ENCODE measurements around the gene ELP4.

ELP4 gene

GRCh38 chr11:31796499-31797189, 287.1 kb downstream of the ELP4 start:
- H3K27me3 ChIP-seq (replicated peaks in 2 of 5; ENCODE audit: control insufficient read depth in 4 of 5, insufficient read depth in 5 of 5, low read length in 4 of 5): peaks cover 31 to 89% (median 54%) of the 10 kb centered on the region in 5 experiments
- 13% methylated on average over 18 of the region's 19 CpGs for WGBS (ENCODE audit: insufficient coverage)
- no peaks in the 10 kb centered on the region for H3K36me3 ChIP-seq (ENCODE audit: control insufficient read depth in 4 of 4, insufficient read depth in 4 of 4, low read length in 3 of 4)
- peaks cover 0 to 5% (median 0%) of the 10 kb centered on the region in 5 experiments for H3K9me3 ChIP-seq (ENCODE audit: control extremely low read depth in 1 of 5, control insufficient read depth in 4 of 5, insufficient read depth in 2 of 5, low read depth in 1 of 5, low read length in 4 of 5)
- peaks cover 0 to 14% (median 11%) of the 10 kb centered on the region in 4 experiments for H3K4me1 ChIP-seq (ENCODE audit: control extremely low read depth in 1 of 4, control insufficient read depth in 4 of 4, insufficient read depth in 4 of 4, low read length in 3 of 4)
- no peak overlapping the region for H3K27ac ChIP-seq (ENCODE audit: insufficient read depth in 1 of 2, low read depth in 1 of 2, low read length in 2 of 2, poor library complexity in 1 of 2, severe bottlenecking in 2 of 2)
- CTCF ChIA-PET: no interaction called here
- DNase-seq: peak in 1 of 3 donors; percentile 2
- H3K4me3 ChIP-seq (ENCODE audit: control insufficient read depth in 1 of 7, extremely low read depth in 1 of 7, insufficient read depth in 4 of 7, low read depth in 2 of 7, low read length in 6 of 7): no peak overlapping the region
- POLR2A ChIA-PET: no interaction called here

- no peak overlapping the region for H3K4me3 ChIP-seq (ENCODE audit: control insufficient read depth in 1 of 7, extremely low read depth in 1 of 7, insufficient read depth in 4 of 7, low read depth in 2 of 7, low read length in 6 of 7)
- H3K9me3 ChIP-seq (ENCODE audit: control extremely low read depth in 1 of 5, control insufficient read depth in 4 of 5, insufficient read depth in 2 of 5, low read depth in 1 of 5, low read length in 4 of 5): peaks cover 0 to 5% (median 0%) of the 10 kb centered on the region in 5 experiments
- H3K27me3 ChIP-seq (replicated peaks in 2 of 5; ENCODE audit: control insufficient read depth in 4 of 5, insufficient read depth in 5 of 5, low read length in 4 of 5): peaks cover 32 to 95% (median 56%) of the 10 kb centered on the region in 5 experiments
- no peak overlapping the region for H3K27ac ChIP-seq (ENCODE audit: insufficient read depth in 1 of 2, low read depth in 1 of 2, low read length in 2 of 2, poor library complexity in 1 of 2, severe bottlenecking in 2 of 2)
- 9% methylated on average over 19 of the region's 31 CpGs for WGBS (ENCODE audit: insufficient coverage)
- peak in 1 of 3 donors; percentile 10 for DNase-seq
- peaks cover 0 to 14% (median 11%) of the 10 kb centered on the region in 4 experiments for H3K4me1 ChIP-seq (ENCODE audit: control extremely low read depth in 1 of 4, control insufficient read depth in 4 of 4, insufficient read depth in 4 of 4, low read length in 3 of 4)
- ChIA-PET POLR2A (no interaction called here), CTCF (interaction anchor here (1.4 kb wide), 1 partner anchor 10 kb away, joined by 5 read pairs; no protein-coding TSS in a partner anchor)
- no peaks in the 10 kb centered on the region for H3K36me3 ChIP-seq (ENCODE audit: control insufficient read depth in 4 of 4, insufficient read depth in 4 of 4, low read length in 3 of 4)
Measured at GRCh38 chr11:31797190-31798056, 287.9 kb downstream of the ELP4 start.

DNA sequence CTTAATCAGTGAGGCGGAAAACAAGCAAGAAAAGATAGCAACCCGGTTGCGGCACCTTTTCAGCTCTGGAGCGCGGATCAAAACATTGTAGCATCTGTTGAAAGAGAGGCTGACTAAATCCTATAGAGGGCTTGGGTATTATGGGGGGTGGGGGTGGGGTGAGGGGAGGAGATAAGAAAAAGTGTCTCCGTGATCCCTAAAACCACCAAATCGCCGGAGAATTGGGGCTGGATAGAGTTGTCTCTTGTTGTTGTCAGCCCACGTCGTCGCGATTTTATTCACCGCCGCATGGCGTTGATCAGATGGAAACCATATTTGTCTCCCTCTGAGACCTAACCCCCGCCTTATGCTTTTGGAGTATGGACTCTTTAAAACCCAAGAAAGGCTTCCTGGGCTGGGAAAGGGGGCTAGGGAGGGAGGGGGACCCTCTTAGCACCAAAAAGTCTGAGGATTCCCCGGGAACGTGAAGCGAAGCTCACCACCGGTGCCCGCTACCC, 288.5 kb downstream of the ELP4 start:
- ChIA-PET POLR2A (no interaction called here), CTCF (interaction anchor here (1.0 to 1.7 kb wide), 4 partner anchors 9 to 26 kb away, joined by 3 to 7 read pairs (median 5); no protein-coding TSS in a partner anchor)
- Histone ChIP-seq H3K4me3 (ENCODE audit: control insufficient read depth in 1 of 7, extremely low read depth in 1 of 7, insufficient read depth in 4 of 7, low read depth in 2 of 7, low read length in 6 of 7) (peak overlapping the region in 2 of 7 experiments; percentile 11 to 19), H3K9me3 (ENCODE audit: control extremely low read depth in 1 of 5, control insufficient read depth in 4 of 5, insufficient read depth in 2 of 5, low read depth in 1 of 5, low read length in 4 of 5) (peaks cover 0 to 8% (median 0%) of the 10 kb centered on the region in 5 experiments), H3K36me3 (ENCODE audit: control insufficient read depth in 4 of 4, insufficient read depth in 4 of 4, low read length in 3 of 4) (no peaks in the 10 kb centered on the region), H3K4me1 (ENCODE audit: control extremely low read depth in 1 of 4, control insufficient read depth in 4 of 4, insufficient read depth in 4 of 4, low read length in 3 of 4) (peaks cover 0 to 16% (median 12%) of the 10 kb centered on the region in 4 experiments), H3K27me3 (replicated peaks in 2 of 5; ENCODE audit: control insufficient read depth in 4 of 5, insufficient read depth in 5 of 5, low read length in 4 of 5) (peaks cover 36 to 98% (median 63%) of the 10 kb centered on the region in 5 experiments), H3K27ac (ENCODE audit: insufficient read depth in 1 of 2, low read depth in 1 of 2, low read length in 2 of 2, poor library complexity in 1 of 2, severe bottlenecking in 2 of 2) (no peak overlapping the region)
- DNase-seq: peak in 2 of 3 donors; percentile 17 to 21
- WGBS (ENCODE audit: insufficient coverage): 13% methylated on average over 12 of the region's 21 CpGs

DNA sequence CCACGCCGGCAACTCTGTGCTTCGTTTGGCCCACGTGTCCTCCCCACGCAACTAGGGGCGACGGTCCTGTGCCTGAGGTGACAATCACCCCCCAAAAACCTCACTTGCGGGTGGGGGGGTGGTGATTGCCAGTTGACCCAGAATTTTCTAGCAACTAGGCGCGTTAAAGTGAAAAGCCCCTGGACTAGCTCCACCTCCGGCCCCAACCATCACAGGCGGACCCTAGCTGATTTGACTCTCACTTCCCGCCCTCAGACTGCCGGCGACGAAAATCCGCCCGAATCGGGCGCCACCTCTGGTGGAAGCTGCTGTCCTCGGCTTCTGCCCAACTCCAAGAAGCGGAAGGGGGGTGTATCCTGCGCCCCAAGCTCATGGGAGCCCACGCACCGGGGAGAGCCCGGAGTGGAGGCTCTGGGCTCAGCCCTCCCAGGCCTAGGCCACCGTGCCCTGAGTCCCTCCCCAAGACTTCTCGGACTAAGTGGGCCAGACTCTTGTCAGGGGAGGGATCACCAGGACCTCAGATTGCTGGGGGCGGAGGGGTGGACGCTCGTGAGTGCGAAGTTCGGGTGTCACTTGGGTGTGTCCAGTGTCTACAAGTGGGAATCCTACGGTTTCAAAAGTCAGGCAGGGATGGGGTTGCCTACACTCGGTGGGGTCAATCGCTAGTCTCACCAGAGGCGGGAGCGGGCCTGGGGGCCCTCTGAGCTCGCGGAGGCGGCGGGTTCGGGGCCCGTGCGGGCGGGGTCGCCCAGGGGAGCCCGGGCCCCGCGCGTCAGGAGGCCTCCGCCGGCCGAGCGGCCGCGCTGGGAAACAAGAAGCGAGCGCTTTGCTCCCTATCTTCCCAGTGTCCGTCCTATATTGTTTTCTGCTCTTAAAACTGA, 289.2 kb downstream of the ELP4 start:
- H3K4me3 ChIP-seq (ENCODE audit: control insufficient read depth in 1 of 7, extremely low read depth in 1 of 7, insufficient read depth in 4 of 7, low read depth in 2 of 7, low read length in 6 of 7): peak overlapping the region in 2 of 7 experiments; percentile 11 to 19
- 3% methylated on average over 51 of the region's 60 CpGs for WGBS (ENCODE audit: insufficient coverage)
- POLR2A ChIA-PET: no interaction called here

DNA sequence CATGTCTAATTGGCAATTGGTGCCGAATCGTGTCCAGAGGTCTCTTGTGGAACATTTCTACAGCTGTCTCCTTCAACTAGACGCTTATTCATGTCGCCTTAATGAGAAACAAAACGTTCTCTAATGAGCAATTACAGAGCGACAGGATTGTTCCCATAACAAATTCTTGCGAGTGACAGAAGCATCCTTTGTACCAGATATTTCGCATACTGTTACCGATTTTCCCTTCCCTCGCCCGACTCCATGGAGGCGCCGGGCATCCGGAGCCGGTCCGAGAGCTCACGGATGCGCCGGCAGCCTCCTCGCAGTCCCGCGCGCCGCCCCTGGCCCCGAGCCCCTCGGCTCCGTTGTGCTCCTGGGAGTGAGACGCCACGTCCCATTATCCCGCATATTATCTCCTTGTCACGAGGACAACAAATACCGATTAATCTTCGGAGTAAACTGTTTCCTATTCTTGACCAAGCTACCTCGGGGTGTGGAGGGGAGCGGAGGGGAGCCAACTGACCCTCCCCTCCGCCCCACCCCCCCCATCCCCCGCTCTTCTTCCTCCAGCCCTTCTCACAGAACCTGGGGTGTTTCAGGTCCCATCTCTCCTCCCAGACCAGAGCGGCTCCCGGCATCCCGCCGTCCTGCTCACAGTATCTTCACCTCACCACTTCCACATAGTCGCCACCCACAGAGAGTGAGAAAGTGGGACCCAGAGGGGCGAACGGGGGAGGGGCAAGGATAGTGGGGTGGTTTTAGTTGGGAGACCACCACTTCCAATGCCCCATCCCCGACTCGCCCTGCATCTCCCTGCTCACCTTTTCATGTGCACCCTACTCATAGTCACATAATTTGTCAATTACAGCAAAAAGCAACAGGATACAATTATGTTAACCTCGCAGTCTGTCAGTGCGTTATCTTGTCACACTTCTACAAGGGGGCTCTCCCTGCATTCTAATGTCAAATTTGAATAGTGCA, 290.1 kb downstream of the ELP4 start:
- Histone ChIP-seq H3K36me3 (ENCODE audit: control insufficient read depth in 4 of 4, insufficient read depth in 4 of 4, low read length in 3 of 4) (no peaks in the 10 kb centered on the region), H3K27ac (ENCODE audit: insufficient read depth in 1 of 2, low read depth in 1 of 2, low read length in 2 of 2, poor library complexity in 1 of 2, severe bottlenecking in 2 of 2) (no peak overlapping the region), H3K9me3 (ENCODE audit: control extremely low read depth in 1 of 5, control insufficient read depth in 4 of 5, insufficient read depth in 2 of 5, low read depth in 1 of 5, low read length in 4 of 5) (peaks cover 0 to 8% (median 0%) of the 10 kb centered on the region in 5 experiments), H3K4me3 (ENCODE audit: control insufficient read depth in 1 of 7, extremely low read depth in 1 of 7, insufficient read depth in 4 of 7, low read depth in 2 of 7, low read length in 6 of 7) (no peak overlapping the region), H3K27me3 (replicated peaks in 2 of 5; ENCODE audit: control insufficient read depth in 4 of 5, insufficient read depth in 5 of 5, low read length in 4 of 5) (peaks cover 36 to 99% (median 75%) of the 10 kb centered on the region in 5 experiments), H3K4me1 (ENCODE audit: control extremely low read depth in 1 of 4, control insufficient read depth in 4 of 4, insufficient read depth in 4 of 4, low read length in 3 of 4) (peaks cover 0 to 32% (median 19%) of the 10 kb centered on the region in 4 experiments)
- 4% methylated on average over 37 of the region's 48 CpGs for WGBS (ENCODE audit: insufficient coverage)
- peak in 2 of 3 donors; percentile 17 to 21 for DNase-seq
- POLR2A ChIA-PET: no interaction called here
- CTCF ChIA-PET: interaction anchor here (1.3 to 1.7 kb wide), 2 partner anchors 9 to 24 kb away, joined by 5 to 7 read pairs; no protein-coding TSS in a partner anchor

More for the DNA sequence above, 289.2 kb downstream of the ELP4 start:
- Histone ChIP-seq H3K36me3 (ENCODE audit: control insufficient read depth in 4 of 4, insufficient read depth in 4 of 4, low read length in 3 of 4) (no peaks in the 10 kb centered on the region), H3K9me3 (ENCODE audit: control extremely low read depth in 1 of 5, control insufficient read depth in 4 of 5, insufficient read depth in 2 of 5, low read depth in 1 of 5, low read length in 4 of 5) (peaks cover 0 to 8% (median 0%) of the 10 kb centered on the region in 5 experiments), H3K27ac (ENCODE audit: insufficient read depth in 1 of 2, low read depth in 1 of 2, low read length in 2 of 2, poor library complexity in 1 of 2, severe bottlenecking in 2 of 2) (no peak overlapping the region), H3K27me3 (replicated peaks in 2 of 5; ENCODE audit: control insufficient read depth in 4 of 5, insufficient read depth in 5 of 5, low read length in 4 of 5) (peaks cover 39 to 98% (median 70%) of the 10 kb centered on the region in 5 experiments), H3K4me1 (ENCODE audit: control extremely low read depth in 1 of 4, control insufficient read depth in 4 of 4, insufficient read depth in 4 of 4, low read length in 3 of 4) (peaks cover 0 to 22% (median 12%) of the 10 kb centered on the region in 4 experiments)
- DNase-seq: peak; percentile 57 to 71 (median 69)
- CTCF ChIA-PET: interaction anchor here (1.0 to 1.7 kb wide), 4 partner anchors 9 to 25 kb away, joined by 3 to 7 read pairs (median 5); no protein-coding TSS in a partner anchor
